Measurements from ENCODE around the gene SCN1B. TPM values are rescaled to one million over a fixed set of nuclear protein-coding genes. Genes with fewer than 3 reads are reported as not detected.
A peak's percentile ranks its signal among the peaks of the same experiment; 100 is the strongest.

SCN1B gene
- total and polyA plus RNA-seq, 10 of the 15 experiments (the other 5 are each of a cell fraction or from before 2014, with no cell fraction given): 0.04 to 0.54 (median 0.11) TPM; not detected in 3

DNA sequence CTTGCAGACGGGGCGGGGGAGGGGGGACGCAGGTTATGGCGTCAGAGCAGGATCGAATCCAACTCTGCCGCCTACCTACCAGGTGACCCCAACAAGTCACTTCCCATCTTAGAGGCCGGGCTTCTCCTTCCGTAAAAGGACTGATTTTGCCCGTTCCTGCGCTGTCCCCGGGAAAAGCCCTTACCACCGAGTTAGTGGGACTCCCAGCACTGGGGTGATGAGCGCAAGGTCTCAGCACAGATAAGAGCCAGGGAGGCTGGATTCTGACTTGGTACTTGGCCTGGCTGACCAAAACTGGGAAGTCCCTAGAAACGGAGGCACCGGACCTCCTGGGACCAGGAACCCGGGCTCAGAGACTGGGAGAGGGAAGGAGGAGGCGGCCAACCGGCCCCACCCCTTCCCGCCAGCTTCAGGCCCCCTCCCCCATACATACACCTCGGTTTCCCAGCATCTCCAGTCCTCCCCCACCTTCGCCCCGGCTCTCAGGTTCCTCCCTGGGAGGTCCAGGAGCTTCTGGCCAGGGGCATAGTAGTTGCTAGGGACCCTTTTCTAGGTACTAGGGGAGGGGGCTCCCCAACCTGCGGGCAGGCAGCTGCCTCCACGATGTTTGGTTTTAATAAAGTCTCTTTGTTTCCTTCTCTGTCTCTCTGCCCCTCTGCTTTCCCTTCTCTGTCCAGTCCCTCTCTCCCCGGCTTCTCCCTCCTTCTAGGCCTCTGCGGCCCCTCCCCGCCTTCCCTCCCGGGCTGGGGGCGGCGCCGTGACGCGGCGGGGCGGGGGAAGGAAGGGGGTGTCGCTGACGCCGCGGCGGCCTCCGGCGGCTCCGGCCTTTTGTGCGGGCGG, 30.6 kb upstream of the SCN1B start, which contains the start of gene GRAMD1A (continued):
- TF ChIP-seq, protein P1, sequence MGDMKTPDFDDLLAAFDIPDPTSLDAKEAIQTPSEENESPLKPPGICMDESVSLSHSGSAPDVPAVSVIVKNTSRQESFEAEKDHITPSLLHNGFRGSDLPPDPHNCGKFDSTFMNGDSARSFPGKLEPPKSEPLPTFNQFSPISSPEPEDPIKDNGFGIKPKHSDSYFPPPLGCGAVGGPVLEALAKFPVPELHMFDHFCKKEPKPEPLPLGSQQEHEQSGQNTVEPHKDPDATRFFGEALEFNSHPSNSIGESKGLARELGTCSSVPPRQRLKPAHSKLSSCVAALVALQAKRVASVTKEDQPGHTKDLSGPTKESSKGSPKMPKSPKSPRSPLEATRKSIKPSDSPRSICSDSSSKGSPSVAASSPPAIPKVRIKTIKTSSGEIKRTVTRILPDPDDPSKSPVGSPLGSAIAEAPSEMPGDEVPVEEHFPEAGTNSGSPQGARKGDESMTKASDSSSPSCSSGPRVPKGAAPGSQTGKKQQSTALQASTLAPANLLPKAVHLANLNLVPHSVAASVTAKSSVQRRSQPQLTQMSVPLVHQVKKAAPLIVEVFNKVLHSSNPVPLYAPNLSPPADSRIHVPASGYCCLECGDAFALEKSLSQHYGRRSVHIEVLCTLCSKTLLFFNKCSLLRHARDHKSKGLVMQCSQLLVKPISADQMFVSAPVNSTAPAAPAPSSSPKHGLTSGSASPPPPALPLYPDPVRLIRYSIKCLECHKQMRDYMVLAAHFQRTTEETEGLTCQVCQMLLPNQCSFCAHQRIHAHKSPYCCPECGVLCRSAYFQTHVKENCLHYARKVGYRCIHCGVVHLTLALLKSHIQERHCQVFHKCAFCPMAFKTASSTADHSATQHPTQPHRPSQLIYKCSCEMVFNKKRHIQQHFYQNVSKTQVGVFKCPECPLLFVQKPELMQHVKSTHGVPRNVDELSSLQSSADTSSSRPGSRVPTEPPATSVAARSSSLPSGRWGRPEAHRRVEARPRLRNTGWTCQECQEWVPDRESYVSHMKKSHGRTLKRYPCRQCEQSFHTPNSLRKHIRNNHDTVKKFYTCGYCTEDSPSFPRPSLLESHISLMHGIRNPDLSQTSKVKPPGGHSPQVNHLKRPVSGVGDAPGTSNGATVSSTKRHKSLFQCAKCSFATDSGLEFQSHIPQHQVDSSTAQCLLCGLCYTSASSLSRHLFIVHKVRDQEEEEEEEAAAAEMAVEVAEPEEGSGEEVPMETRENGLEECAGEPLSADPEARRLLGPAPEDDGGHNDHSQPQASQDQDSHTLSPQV (IDR thresholded peaks at IDR 0.05): no peak
- TF ChIP-seq ZNF384 (IDR thresholded peaks at IDR 0.05; ENCODE audit: borderline replicate concordance, low read depth, low read length): no peak
- no peak for TF ChIP-seq CBX3 (IDR thresholded peaks at IDR 0.05; ENCODE audit: borderline replicate concordance, low read depth)
- TF ChIP-seq POU2F2 (IDR thresholded peaks at IDR 0.05; ENCODE audit: borderline replicate concordance, low read depth, low read length): peak; percentile 42; the same call in 1 of the 3 replicates
- 0 out of 2 replicates have a peak, but pooled peaks have one; percentile 8 for TF ChIP-seq MTA2 (IDR thresholded peaks at IDR 0.05; ENCODE audit: low read depth)
- no peak for TF ChIP-seq MYB (IDR thresholded peaks at IDR 0.05; ENCODE audit: borderline replicate concordance, low read depth, low read length)
- no peak for TF ChIP-seq SMARCA5 (IDR thresholded peaks at IDR 0.05)
- TF ChIP-seq MEF2A (IDR thresholded peaks at IDR 0.05; ENCODE audit: insufficient read depth, low read depth, low read length): no peak
- TF ChIP-seq EGR1 (IDR thresholded peaks at IDR 0.05; ENCODE audit: borderline replicate concordance in 1 of 2, low read depth in 2 of 2, low read length in 2 of 2): peak in 1 of 2 experiments; percentile 52; a peak in 1 of 3 replicates
- no peak for TF ChIP-seq ZNF207 (IDR thresholded peaks at IDR 0.05; ENCODE audit: borderline replicate concordance)
- peak; percentile 35 for TF ChIP-seq SP1 (IDR thresholded peaks at IDR 0.05; ENCODE audit: low read depth, low read length)
- TF ChIP-seq DPF2 (IDR thresholded peaks at IDR 0.05): 0 out of 2 replicates have a peak, but pooled peaks have one; percentile 45
- TF ChIP-seq PML (IDR thresholded peaks at IDR 0.05; ENCODE audit: low read length): peak; percentile 68
